HFFc6 (cell line): ENCODE data around the gene PRR33. TPM values are rescaled to one million over a fixed set of nuclear protein-coding genes. Genes with fewer than 3 reads are reported as not detected.
"Not testable (repeated sequence)": the region's sequence is repeated elsewhere in the genome, so short reads cannot be mapped to it uniquely, and the experiment has no call there.

ENCODE experiments used
- DNase-seq: peaks from one replicate; pipeline ENCODE4 v3.0.0-alpha.2; 2018
- H3K27ac Mint-ChIP-seq: 2 replicates; pipeline ENCODE4 v1.8.0; 2020; ENCODE audit warnings: mild to moderate bottlenecking, mixed read lengths
- H3K27me3 Mint-ChIP-seq: 2 replicates; pipeline ENCODE4 v1.8.0; 2021; ENCODE audit warnings: mild to moderate bottlenecking, moderate library complexity, mixed read lengths; ENCODE audit not compliant: insufficient read depth
- H3K36me3 Mint-ChIP-seq: 2 replicates; pipeline ENCODE4 v1.8.0; 2021; ENCODE audit warnings: low read depth, mixed read lengths
- H3K4me1 Mint-ChIP-seq: 2 replicates; pipeline ENCODE4 v1.8.0; 2020; ENCODE audit warnings: low read depth, mixed read lengths
- H3K4me3 Mint-ChIP-seq: 2 replicates; pipeline ENCODE4 v1.8.0; 2020; ENCODE audit warnings: mild to moderate bottlenecking, moderate library complexity, mixed read lengths
- H3K9me3 Mint-ChIP-seq: 2 replicates; pipeline ENCODE4 v1.8.0; 2020; ENCODE audit warnings: mild to moderate bottlenecking, mixed read lengths
- total RNA-seq, 6 experiments: library from RNA; stranded (reverse); fragmentation: NEBNext Ultra II Directional; extraction: Animal tissue kit (Norgen Biotek cat#: 25700); gene quantifications; 2 replicates in 1 of 6; 3 replicates in 5 of 6; pipeline ENCODE4 v1.2.3, GENCODE V29; 2021
- TF ChIP-seq, protein P1 (sequence below): fragments of 200-600 bp; sonication (generic); IDR thresholded peaks from 2 replicates; pipeline ENCODE4 v1.5.0; 2021; ENCODE audit warnings: antibody characterized with exemption, mild to moderate bottlenecking

The PRR33 gene
- total RNA-seq, 6 experiments from 2014 or later: not detected

DNA sequence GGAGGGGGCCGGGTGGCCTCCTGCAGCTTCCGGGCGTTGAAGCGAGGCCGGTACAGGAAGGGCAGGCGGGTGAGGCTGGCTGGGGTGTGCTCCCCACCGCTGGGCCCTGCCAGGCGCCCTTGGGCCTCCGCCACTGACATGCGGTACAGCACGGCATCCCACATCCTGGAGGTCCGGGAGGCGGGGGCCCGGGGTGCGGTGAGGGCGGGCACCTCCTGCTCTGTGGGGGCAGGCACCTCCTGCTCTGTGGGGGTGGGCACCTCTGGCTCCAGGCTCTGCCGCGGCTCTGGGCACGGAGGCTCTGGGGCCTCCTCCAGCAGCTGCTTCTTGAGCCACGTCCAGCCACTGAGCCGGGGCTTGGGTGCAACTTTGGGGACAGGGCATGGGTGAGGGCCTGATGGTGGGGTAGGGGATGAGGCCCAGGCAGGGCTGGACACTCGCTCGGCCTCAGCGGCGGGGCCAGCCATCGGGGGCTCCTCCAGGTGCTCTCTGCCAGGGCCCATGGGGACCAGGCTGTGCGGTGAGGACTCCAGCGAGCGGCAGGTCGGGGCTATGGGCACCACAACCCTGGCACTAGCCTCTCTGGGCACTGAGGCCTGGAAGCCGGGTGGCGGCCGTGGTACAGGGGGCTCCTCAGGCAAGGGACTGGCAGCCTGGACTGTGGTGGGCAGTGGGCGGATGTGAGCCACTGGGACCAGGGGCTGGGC, 2.3 kb downstream of the PRR33 start:
- TF ChIP-seq, protein P1, sequence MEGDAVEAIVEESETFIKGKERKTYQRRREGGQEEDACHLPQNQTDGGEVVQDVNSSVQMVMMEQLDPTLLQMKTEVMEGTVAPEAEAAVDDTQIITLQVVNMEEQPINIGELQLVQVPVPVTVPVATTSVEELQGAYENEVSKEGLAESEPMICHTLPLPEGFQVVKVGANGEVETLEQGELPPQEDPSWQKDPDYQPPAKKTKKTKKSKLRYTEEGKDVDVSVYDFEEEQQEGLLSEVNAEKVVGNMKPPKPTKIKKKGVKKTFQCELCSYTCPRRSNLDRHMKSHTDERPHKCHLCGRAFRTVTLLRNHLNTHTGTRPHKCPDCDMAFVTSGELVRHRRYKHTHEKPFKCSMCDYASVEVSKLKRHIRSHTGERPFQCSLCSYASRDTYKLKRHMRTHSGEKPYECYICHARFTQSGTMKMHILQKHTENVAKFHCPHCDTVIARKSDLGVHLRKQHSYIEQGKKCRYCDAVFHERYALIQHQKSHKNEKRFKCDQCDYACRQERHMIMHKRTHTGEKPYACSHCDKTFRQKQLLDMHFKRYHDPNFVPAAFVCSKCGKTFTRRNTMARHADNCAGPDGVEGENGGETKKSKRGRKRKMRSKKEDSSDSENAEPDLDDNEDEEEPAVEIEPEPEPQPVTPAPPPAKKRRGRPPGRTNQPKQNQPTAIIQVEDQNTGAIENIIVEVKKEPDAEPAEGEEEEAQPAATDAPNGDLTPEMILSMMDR: no peak
- H3K9me3 Mint-ChIP-seq: no peaks in the 10 kb centered on the region
- H3K36me3 Mint-ChIP-seq: no peaks in the 10 kb centered on the region

DNA sequence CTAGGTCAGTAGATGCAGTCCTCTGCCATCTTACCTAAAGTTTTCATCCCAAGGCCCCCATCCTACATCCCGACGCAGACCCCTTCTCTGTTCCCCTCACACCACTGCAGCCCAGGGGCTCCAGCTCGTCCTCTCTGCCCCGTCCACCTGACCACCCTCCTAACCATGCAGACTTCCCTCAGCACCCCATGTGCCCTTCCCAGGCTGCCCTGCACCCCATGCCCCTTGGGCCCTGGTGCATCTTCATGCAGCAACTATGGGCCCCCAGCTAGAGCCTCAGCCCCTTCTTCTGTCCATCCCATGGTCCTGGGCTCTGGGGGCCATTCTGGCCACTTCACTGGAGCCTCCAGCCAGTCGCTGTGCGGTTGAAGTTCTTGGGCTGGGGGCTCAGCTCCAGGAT, 2.9 kb downstream of the PRR33 start:
- H3K27ac Mint-ChIP-seq: no peak overlapping the region
- H3K4me3 Mint-ChIP-seq: no peak overlapping the region
- TF ChIP-seq, protein P1: no peak
- no peaks in the 10 kb centered on the region for H3K4me1 Mint-ChIP-seq
- DNase-seq: no peak
- no peaks in the 10 kb centered on the region for H3K9me3 Mint-ChIP-seq
- no peaks in the 10 kb centered on the region for H3K36me3 Mint-ChIP-seq
- H3K27me3 Mint-ChIP-seq: peaks cover 5% of the 10 kb centered on the region

More for the DNA sequence above, 2.3 kb downstream of the PRR33 start:
- no peak overlapping the region for H3K27ac Mint-ChIP-seq
- H3K4me3 Mint-ChIP-seq: no peak overlapping the region
- DNase-seq: no peak
- peaks cover 5% of the 10 kb centered on the region for H3K27me3 Mint-ChIP-seq
- no peaks in the 10 kb centered on the region for H3K4me1 Mint-ChIP-seq

DNA sequence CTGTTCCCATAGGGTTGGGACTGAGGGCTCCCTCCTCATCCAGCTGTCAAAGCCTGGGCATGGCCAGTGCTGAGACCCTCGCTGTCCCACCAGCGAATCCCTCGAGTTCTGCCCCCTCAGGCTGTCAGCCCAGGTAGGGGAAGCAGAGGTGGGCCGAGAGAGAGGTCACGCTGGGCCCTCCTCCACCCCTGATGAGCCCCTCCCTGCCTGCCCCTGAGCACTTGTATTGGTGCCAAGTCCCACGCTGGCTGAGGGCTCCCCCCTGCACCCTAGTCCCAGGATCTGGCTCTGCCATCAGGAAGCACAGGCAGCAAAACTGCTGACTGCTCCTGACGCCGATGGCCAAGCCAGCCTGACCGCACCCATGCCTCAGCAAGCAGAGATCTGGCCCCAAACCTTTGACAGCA, 3.3 kb downstream of the PRR33 start:
- TF ChIP-seq, protein P1: no peak
- Mint-ChIP-seq H3K36me3 (no peaks in the 10 kb centered on the region), H3K27ac (no peak overlapping the region), H3K9me3 (no peaks in the 10 kb centered on the region), H3K27me3 (peaks cover 5% of the 10 kb centered on the region), H3K4me1 (no peaks in the 10 kb centered on the region), H3K4me3 (no peak overlapping the region)
- DNase-seq: no peak

DNA sequence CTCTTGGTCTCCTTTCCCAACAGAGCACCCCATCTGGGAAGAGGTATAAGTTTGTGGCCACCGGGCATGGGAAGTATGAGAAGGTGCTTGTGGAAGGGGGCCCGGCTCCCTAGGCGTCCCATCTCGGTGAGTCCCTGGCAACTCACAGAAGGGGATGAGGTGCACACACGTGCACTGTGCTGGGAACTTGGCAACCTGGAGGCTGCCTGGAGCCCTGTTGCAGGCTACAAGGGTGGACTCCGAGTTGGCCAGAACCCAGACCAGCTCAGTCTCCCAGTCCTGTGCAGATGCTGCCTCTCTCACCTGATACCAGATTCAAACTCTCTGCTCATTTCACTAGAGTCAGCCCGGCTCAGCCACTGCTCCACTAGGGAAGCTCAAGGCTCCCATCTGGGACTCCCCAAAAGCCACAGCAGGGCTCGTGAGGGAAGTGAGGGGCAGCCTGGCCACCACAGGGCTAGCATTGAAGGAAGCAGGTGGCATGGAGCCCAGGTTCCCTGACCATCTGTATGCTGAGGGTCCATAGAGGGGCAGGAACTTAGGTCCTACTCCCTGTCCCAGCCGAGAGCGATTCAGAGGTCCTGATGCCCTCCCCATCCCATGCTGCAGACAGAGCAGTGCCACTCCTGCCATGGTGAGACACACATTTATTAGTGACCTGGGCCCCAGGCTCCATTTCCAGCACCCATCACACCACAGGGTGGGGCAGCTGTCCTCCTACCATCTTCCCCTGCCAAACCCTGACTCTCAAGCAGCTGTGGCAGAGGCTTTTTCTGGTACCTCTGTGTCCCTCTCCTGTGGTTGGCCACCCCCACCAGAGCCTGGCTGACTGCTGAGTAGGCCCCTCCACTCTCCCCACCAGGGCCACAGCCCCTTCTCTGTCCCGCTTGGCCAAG, 4.0 kb downstream of the PRR33 start:
- peaks cover 5% of the 10 kb centered on the region for H3K27me3 Mint-ChIP-seq
- DNase-seq: no peak
- no peaks in the 10 kb centered on the region for H3K36me3 Mint-ChIP-seq
- H3K27ac Mint-ChIP-seq: no peak overlapping the region
- TF ChIP-seq, protein P1: no peak
- H3K9me3 Mint-ChIP-seq: no peaks in the 10 kb centered on the region
- no peaks in the 10 kb centered on the region for H3K4me1 Mint-ChIP-seq
- H3K4me3 Mint-ChIP-seq: no peak overlapping the region

DNA sequence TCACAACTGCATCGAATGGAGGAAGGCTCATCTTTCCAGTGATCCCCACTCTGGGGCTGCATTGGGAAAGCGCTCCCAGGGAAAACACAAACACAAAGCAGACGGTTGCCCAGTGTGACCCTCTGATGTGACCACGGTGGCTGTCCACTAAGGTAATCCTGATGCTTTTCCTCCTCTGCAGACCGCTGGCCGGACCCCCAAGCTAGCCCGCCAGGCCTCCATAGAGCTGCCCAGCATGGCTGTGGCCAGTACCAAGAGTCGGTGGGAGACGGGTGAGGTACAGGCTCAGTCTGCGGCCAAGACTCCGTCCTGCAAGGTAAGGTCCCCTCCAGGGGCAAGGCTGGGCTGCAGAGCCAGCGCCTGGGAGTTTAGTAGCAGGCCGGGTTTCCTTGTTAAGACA, 5.1 kb downstream of the PRR33 start:
- H3K36me3 Mint-ChIP-seq, H3K4me1 Mint-ChIP-seq, H3K4me3 Mint-ChIP-seq, DNase-seq, H3K27ac Mint-ChIP-seq, H3K27me3 Mint-ChIP-seq, H3K9me3 Mint-ChIP-seq: not testable (repeated sequence)

DNA sequence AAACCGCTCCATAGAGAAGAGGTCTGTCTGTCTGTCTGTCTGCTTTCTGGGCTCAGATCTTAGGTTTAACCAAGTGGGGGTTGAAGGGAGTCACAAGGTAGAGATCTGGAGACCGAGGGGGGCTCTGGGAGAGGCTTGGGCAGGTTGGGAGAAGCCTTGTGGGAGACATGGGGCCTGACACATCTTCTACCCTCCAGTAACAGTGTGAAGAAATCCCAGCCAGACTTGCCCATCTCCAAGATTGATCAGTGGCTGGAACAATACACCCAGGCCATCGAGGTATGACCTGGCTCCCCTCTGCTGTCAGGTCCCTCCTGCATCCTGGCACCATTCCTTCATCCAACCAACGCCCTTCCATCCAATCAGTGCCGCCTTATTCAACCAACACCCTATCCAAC, 7.4 kb downstream of the PRR33 start:
- Mint-ChIP-seq H3K4me1 (no peaks in the 10 kb centered on the region), H3K4me3 (no peak overlapping the region), H3K27me3 (peaks cover 3% of the 10 kb centered on the region), H3K36me3 (no peaks in the 10 kb centered on the region), H3K27ac (no peak overlapping the region), H3K9me3 (no peaks in the 10 kb centered on the region)
- TF ChIP-seq, protein P1: no peak
- no peak for DNase-seq
